Prostate gland (tissue), 2 donors: ENCODE measurements around the gene ATP9B. TPM values are rescaled to one million over a fixed set of nuclear protein-coding genes. Genes with fewer than 3 reads are reported as not detected.

Experiments
- DNase-seq: peaks from one replicate; pipeline ENCODE4 v3.0.0-alpha.2; 2019; ENCODE audit warnings: low spot score
- H3K27ac ChIP-seq, 2 donors: fragments of 200-600 bp; sonication (generic); 2 replicates each; pipeline ENCODE4 v1.5.1; 2017 to 2019
- H3K27me3 ChIP-seq: fragments of 200-600 bp; sonication (generic); replicated peaks from 2 replicates; pipeline ENCODE4 v1.5.1; 2019; ENCODE audit not compliant: insufficient read depth
- H3K36me3 ChIP-seq, 2 donors: fragments of 200-600 bp; sonication (generic); 1 replicate in 1 of 2; 2 replicates in 1 of 2; pipeline versions ENCODE4 v1.5.1 to v1.8.1; 2017 to 2019
- H3K4me1 ChIP-seq: fragments of 200-600 bp; sonication (generic); replicated peaks from 2 replicates; pipeline ENCODE4 v1.5.1; 2019
- H3K4me3 ChIP-seq, 2 donors: fragments of 200-600 bp; sonication (generic); 2 replicates each; pipeline ENCODE4 v1.5.1; 2017 to 2019
- H3K9me3 ChIP-seq: fragments of 200-600 bp; sonication (generic); 2 replicates; pipeline ENCODE4 v1.5.1; 2017
- POLR2A ChIP-seq: fragments of 450-650 bp; IDR thresholded peaks from one replicate; pipeline ENCODE4 v1.6.1; 2016; ENCODE audit warnings: antibody characterized with exemption, mild to moderate bottlenecking
- POLR2AphosphoS5 ChIP-seq: sonication (generic); formaldehyde crosslinking; IDR thresholded peaks from one replicate; pipeline ENCODE4 v1.6.1; 2017; ENCODE audit warnings: antibody characterized with exemption
- WGBS: methylation state at CpG from one replicate; pipeline ENCODE4 v1.1.5; 2018; 5-methylcytosine and 5-hydroxymethylcytosine counted together
- intact Hi-C: fragments of 100-400 bp; cut with DNase I; formaldehyde crosslinking; loops from one replicate; pipeline ENCODE4 v1.14.2; 2022
- total RNA-seq, 2 donors: library from RNA; depleted of rRNA; stranded (reverse); fragments of >200 nt; gene quantifications; one replicate each; pipeline ENCODE4 v1.1.0, GENCODE V29; 2016
- TF ChIP-seq, protein P1 (sequence below), 4 experiments: fragments of 200-600 bp in 2 of 4; fragments of 450-650 bp in 2 of 4; sonication (generic) in 2 of 4; IDR thresholded peaks; 1 replicate in 3 of 4; 2 replicates in 1 of 4; pipeline ENCODE4 v1.5.1; 2016 to 2019; ENCODE audit warnings: antibody characterized with exemption in 4 of 4, mild to moderate bottlenecking in 2 of 4, moderate library complexity in 2 of 4

ATP9B gene
- total RNA-seq, 2 donors from 2014 or later: 33.8 to 55.6 TPM

DNA sequence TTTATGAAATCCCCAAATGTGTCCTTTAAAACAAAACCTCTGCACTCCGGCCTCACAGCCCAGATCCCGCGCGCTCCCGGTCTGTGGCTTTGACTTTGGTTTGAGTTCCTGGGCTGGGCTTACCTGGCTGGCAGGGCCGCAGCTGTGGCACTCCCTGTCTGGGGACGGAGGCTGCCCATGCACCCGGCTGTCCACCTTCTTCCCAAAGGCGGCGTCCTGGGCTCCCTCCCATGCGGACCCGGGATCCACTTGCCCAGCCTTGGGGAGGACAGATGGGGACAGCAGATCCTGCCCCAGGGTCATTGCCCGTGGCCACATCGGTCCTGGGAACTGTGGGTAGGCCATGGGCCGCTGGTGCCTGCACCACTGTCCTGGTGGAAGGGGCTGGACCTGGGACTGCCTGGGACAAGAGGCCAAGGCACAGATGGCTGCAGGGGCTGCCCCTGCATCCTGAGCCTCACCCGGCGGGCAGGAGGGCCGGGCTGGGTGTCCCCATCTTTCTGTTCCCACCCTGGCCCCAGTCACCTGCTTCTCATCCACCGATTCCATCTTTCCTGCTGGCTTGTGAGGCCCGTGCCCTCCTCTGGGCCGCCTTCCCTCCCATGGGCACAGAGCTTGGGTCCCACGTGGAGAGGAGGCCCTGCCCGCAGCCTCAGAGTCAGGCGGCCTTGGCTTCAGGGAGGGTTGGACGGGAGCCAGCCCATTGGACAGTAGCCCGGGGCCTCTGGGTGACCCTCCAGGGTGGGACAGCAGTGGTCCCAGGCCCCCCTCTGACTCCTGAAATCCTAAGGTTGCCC lies 354.2 kb downstream of the ATP9B start:
- intact Hi-C loops: no loop called here
- H3K9me3 ChIP-seq: no peaks in the 10 kb centered on the region
- H3K36me3 ChIP-seq: no peaks in the 10 kb centered on the region
- 86% methylated on average over 26 of the region's 26 CpGs for WGBS
- H3K27me3 ChIP-seq: no peaks in the 10 kb centered on the region
- no peaks in the 10 kb centered on the region for H3K4me1 ChIP-seq
- H3K27ac ChIP-seq: no peak overlapping the region
- TF ChIP-seq POLR2A (no peak), POLR2AphosphoS5 (no peak)
- TF ChIP-seq, protein P1, sequence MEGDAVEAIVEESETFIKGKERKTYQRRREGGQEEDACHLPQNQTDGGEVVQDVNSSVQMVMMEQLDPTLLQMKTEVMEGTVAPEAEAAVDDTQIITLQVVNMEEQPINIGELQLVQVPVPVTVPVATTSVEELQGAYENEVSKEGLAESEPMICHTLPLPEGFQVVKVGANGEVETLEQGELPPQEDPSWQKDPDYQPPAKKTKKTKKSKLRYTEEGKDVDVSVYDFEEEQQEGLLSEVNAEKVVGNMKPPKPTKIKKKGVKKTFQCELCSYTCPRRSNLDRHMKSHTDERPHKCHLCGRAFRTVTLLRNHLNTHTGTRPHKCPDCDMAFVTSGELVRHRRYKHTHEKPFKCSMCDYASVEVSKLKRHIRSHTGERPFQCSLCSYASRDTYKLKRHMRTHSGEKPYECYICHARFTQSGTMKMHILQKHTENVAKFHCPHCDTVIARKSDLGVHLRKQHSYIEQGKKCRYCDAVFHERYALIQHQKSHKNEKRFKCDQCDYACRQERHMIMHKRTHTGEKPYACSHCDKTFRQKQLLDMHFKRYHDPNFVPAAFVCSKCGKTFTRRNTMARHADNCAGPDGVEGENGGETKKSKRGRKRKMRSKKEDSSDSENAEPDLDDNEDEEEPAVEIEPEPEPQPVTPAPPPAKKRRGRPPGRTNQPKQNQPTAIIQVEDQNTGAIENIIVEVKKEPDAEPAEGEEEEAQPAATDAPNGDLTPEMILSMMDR (IDR thresholded peaks at IDR 0.05): no peak
- no peak for DNase-seq
- H3K4me3 ChIP-seq: no peak overlapping the region

DNA sequence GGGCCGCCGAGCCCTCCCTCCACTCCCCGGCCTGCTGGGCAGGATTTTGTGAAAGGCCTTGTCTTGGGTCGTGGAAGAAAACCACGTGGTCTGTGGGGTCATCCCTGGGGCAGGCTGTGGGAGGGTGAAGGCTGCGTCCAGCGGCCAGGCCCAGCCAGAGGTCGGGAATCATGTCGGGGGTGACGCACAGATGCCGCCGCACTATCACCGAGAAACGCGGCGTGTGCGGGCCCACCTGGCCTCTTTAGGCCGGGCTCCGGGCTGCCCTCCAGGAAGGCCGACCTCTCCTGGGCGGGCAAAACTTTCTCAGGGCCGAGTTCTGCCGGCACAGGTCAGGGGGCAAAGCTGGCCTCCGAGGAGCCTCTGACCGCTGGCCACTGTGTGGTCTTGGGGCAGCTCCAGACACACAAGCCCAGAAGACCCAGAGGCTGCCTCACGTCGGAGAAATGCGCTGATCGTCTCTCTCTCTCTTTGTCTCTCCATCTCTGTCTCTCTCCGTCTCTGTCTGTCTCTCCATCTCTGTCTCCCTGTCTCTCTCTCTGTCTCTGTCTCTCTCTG lies 354.9 kb downstream of the ATP9B start:
- 86% methylated on average over 30 of the region's 30 CpGs for WGBS

GRCh38 chr18:79424880-79425568 lies 355.8 kb downstream of the ATP9B start:
- Histone ChIP-seq H3K27me3 (no peaks in the 10 kb centered on the region), H3K36me3 (no peaks in the 10 kb centered on the region), H3K27ac (no peak overlapping the region), H3K4me3 (no peak overlapping the region), H3K4me1 (no peaks in the 10 kb centered on the region), H3K9me3 (no peaks in the 10 kb centered on the region)
- no peak for DNase-seq
- WGBS: 89% methylated on average over 18 of the region's 19 CpGs
- TF ChIP-seq POLR2A (no peak), POLR2AphosphoS5 (no peak)
- TF ChIP-seq, protein P1 (IDR thresholded peaks at IDR 0.05): no peak
- intact Hi-C loops: no loop called here

More for the DNA sequence above, 354.9 kb downstream of the ATP9B start:
- H3K9me3 ChIP-seq: no peaks in the 10 kb centered on the region
- no peak for DNase-seq
- H3K27me3 ChIP-seq: no peaks in the 10 kb centered on the region
- TF ChIP-seq POLR2AphosphoS5 (no peak), POLR2A (no peak)
- TF ChIP-seq, protein P1 (IDR thresholded peaks at IDR 0.05): no peak
- intact Hi-C loops: no loop called here
- H3K4me1 ChIP-seq: no peaks in the 10 kb centered on the region
- H3K36me3 ChIP-seq: no peaks in the 10 kb centered on the region
- H3K27ac ChIP-seq: no peak overlapping the region
- no peak overlapping the region for H3K4me3 ChIP-seq

DNA sequence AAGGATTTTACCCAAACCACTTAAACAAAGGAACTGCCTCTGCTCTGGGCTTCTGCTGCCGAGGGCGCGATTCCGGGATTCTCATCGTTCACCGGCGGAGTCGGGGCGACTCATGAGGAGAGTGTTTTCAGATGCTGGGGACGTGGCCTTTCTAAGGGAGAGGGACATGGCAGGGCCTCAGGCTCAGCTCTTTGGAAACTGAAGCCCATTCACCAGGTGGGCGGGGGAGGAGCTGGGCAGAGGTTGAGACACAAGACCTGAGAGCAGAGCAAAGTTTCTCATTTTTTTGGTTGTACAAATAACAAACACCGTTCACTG lies 356.3 kb downstream of the ATP9B start:
- H3K36me3 ChIP-seq: no peaks in the 10 kb centered on the region
- H3K4me1 ChIP-seq: no peaks in the 10 kb centered on the region
- no peak for DNase-seq
- no peak overlapping the region for H3K27ac ChIP-seq
- intact Hi-C loops: no loop called here
- 82% methylated on average over 12 of the region's 12 CpGs for WGBS
- TF ChIP-seq POLR2A: no peak
- no peak for TF ChIP-seq POLR2AphosphoS5
- TF ChIP-seq, protein P1 (IDR thresholded peaks at IDR 0.05): no peak
- H3K9me3 ChIP-seq: no peaks in the 10 kb centered on the region
- H3K27me3 ChIP-seq: no peaks in the 10 kb centered on the region
- H3K4me3 ChIP-seq: no peak overlapping the region
